Skeletal muscle tissue (tissue), 4 donors: Measurements from ENCODE around the gene SMIM41. TPM values are rescaled to one million over a fixed set of nuclear protein-coding genes. Genes with fewer than 3 reads are reported as not detected.

Experiments used
- H3K27ac ChIP-seq: one replicate; pipeline ENCODE4 v1.7.0; 2013; ENCODE audit warnings: mild to moderate bottlenecking, low read depth, low read length, inconsistent platforms
- H3K27me3 ChIP-seq, 3 donors: one replicate each; pipeline ENCODE4 v1.7.0; 2013; ENCODE audit warnings: low read length in 3 of 3; ENCODE audit not compliant: control insufficient read depth in 3 of 3, insufficient read depth in 3 of 3
- H3K36me3 ChIP-seq, 3 donors: one replicate each; pipeline ENCODE4 v1.7.0; 2013; ENCODE audit warnings: low read length in 3 of 3; ENCODE audit not compliant: control insufficient read depth in 3 of 3, insufficient read depth in 3 of 3
- H3K4me1 ChIP-seq, 3 donors: one replicate each; pipeline ENCODE4 v1.7.0; 2013; ENCODE audit warnings: low read length in 3 of 3, mild to moderate bottlenecking in 3 of 3; ENCODE audit not compliant: control insufficient read depth in 3 of 3, insufficient read depth in 3 of 3
- H3K4me3 ChIP-seq, 3 donors: one replicate each; pipeline ENCODE4 v1.7.0; 2013; ENCODE audit warnings: low read length in 3 of 3
- H3K9ac ChIP-seq, 3 donors: one replicate each; pipeline ENCODE4 v1.7.0; 2013; ENCODE audit warnings: low read length in 3 of 3, mild to moderate bottlenecking in 3 of 3, moderate library complexity in 2 of 3, low read depth in 1 of 3
- H3K9me3 ChIP-seq, 3 donors: one replicate each; pipeline ENCODE4 v1.7.0; 2013; ENCODE audit warnings: low read length in 3 of 3; ENCODE audit not compliant: control insufficient read depth in 3 of 3
- total RNA-seq: library from RNA; depleted of rRNA; stranded (reverse); fragments of >200 nt; gene quantifications from one replicate; pipeline ENCODE4 v1.2.3, GENCODE V29; 2014
- donor health status: Osteomylitis.

The SMIM41 gene
- total RNA-seq, 1 donor from 2014 or later: not detected

DNA sequence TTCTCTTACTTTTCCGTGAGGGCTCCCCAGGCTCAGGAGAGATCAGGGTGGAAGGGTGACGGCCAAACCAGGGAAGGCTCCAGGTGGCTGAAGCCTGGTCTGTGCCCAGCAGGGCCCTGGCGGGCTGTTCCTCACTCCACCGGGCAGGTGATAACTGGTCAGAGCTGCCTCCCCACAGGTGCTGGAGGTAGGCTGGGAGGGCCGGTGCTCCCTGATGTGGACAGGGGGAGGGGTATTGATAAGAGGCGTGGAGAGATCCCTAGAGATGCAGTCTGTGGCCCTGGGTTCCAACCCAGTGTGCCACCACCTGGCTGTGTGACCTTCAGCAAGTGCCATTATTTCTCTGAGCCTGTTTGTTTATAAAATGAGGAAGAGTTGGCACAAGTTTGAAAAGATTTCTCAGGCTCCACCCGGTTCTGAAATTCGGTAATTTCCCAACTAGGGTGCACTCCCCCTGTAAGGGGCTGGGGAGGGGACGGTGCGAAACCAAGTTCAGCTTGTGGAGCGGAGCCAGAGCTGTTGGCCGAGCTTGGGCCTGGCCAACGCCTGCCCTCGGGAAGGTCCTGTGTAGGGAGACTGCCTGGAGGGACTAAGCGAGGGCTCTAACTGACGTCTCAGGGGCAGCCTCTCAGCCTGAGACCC is 29.3 kb upstream of the SMIM41 start:
- H3K27me3 ChIP-seq: no peaks in the 10 kb centered on the region
- H3K4me3 ChIP-seq: peak overlapping the region; percentile 80 to 89 (median 87)
- H3K27ac ChIP-seq: peak overlapping the region; percentile 99
- H3K9me3 ChIP-seq: no peaks in the 10 kb centered on the region
- H3K36me3 ChIP-seq: peaks cover under 1 to 45% (median 14%) of the 10 kb centered on the region in 3 donors
- peaks cover 73 to 91% (median 87%) of the 10 kb centered on the region in 3 donors for H3K4me1 ChIP-seq
- peak overlapping the region; percentile 99 for H3K9ac ChIP-seq

DNA sequence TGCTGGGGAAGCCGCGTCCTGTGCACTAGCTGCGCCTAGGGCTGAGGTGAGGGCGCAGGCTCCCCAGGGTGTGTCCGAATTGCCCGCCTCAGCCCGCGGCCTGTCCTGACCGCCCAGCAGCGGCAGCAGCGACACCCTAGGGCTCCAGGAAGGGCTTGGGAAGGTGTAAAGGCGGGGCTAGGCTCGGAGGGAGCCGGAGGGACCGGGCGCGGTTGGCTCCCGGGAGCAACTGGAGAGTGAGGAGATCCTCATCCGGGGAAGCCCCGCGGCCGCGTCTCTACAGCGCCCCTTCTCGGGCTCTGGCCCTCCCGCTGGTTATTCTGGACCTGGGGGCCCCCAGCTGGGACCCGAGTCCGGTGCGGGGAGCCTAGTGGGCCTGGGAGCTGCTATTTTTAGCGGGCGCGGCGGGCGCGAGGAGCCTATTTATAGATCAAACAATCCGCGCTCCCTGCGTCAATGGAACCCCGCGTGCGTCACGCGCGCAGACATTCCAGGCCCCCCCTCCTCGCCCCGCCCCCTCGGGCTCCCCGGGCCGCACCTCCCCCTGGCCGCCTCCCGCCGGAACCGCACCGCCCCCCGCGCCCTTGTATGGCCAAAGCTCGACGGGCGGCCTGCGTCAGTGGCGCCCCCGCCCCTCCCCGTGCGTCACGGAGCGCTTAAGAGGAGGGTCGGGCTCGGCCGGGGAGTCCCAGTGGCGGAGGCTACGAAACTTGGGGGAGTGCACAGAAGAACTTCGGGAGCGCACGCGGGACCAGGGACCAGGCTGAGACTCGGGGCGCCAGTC is 28.6 kb upstream of the SMIM41 start, which contains the start of gene NR4A1:
NR4A1 (plus strand) TSS at position 685 of the 784 bp plus-strand sequence. CDS start 2,887 bp downstream, outside the sequence.
- H3K27me3 ChIP-seq: no peaks in the 10 kb centered on the region
- H3K36me3 ChIP-seq: peaks cover 4 to 43% (median 18%) of the 10 kb centered on the region in 3 donors
- H3K4me3 ChIP-seq: peak within 1 kb of the TSS; percentile 83 to 95 (median 95)
- peak within 1 kb of the TSS; percentile 99 for H3K9ac ChIP-seq
- H3K27ac ChIP-seq: peak within 1 kb of the TSS; percentile 99
- no peaks in the 10 kb centered on the region for H3K9me3 ChIP-seq
- peaks cover 70 to 88% (median 81%) of the 10 kb centered on the region in 3 donors for H3K4me1 ChIP-seq

DNA sequence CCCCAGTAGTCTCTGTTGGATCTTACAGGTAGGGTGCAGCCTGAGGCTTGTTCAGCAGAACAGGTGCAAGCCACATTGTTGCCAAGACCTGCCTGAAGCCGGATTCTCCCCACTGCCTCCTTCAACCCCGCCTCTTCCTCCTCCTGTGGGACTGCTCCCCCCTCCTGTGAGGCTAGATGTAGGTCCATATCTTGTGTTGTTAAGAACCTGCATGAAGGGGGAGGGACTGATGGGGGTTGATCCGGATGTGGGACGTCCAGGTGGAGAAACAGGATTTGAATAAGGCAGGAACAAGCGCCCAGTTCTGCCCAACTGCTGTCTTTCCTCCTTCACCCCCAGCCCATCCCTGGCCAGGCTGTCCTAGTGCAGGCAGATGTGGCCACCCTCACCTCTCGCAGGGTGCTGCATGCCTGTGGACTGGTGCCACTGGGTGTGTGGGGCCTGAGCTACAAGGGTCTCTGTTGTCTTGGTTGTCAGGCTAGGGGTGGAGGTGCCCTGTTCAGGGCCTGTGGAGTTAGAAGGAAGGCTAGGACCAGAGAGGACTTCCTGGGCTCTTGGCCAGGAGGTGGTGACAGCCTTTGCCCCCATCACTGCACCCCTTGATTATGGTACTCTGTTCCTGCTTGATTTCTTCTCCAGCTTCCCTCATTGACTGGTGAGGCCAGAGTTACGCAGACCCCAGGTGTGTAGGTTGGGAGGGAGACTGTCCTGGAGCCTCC is 26.9 kb upstream of the SMIM41 start:
- Histone ChIP-seq H3K36me3 (peaks cover 21 to 47% (median 30%) of the 10 kb centered on the region in 3 donors), H3K9ac (peak overlapping the region; percentile 71 to 95 (median 86)), H3K9me3 (no peaks in the 10 kb centered on the region), H3K27ac (peak overlapping the region; percentile 99), H3K4me3 (peak overlapping the region; percentile 83 to 95 (median 95)), H3K4me1 (peaks cover 63 to 88% (median 82%) of the 10 kb centered on the region in 3 donors), H3K27me3 (no peaks in the 10 kb centered on the region)

DNA sequence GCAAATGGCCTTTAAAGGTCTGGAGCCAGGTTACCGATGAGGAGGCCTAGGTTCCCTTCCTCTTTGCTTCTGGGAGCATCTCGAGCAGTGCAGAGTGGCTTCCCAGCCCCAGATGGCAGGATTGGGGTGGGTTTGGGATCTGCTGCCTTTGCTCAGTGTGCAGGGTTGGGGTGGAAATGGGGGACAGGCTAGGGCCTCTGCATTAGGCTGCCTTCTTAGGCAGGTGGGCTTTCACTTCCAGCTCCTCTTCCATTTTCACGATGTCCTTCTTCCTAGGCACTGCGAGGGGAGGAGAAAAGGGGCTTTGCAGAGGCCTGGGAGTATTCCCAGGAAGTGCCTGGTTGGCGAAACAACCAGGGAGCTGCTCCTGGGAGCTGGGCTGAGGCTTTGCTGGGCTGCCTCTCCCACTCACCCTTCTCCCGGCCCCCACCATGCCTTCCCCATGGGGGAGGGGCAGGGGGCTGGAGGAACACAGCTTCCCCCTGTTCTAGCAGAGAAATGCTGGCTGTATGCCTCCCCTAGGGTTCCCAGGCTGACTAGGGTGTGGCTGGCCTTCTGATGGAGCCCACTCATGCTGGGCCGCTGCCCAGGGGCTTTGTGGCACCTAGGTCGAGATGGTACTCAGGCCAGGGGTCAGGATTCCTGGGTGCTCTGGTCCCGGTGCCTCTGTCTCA is 25.8 kb upstream of the SMIM41 start:
- Histone ChIP-seq H3K9ac (peak overlapping the region; percentile 71 to 95 (median 86)), H3K4me1 (peaks cover 59 to 84% (median 78%) of the 10 kb centered on the region in 3 donors), H3K9me3 (no peaks in the 10 kb centered on the region), H3K27me3 (no peaks in the 10 kb centered on the region), H3K4me3 (peak overlapping the region; percentile 5 to 95 (median 83)), H3K27ac (peak overlapping the region; percentile 99), H3K36me3 (peaks cover 27 to 56% (median 38%) of the 10 kb centered on the region in 3 donors)

DNA sequence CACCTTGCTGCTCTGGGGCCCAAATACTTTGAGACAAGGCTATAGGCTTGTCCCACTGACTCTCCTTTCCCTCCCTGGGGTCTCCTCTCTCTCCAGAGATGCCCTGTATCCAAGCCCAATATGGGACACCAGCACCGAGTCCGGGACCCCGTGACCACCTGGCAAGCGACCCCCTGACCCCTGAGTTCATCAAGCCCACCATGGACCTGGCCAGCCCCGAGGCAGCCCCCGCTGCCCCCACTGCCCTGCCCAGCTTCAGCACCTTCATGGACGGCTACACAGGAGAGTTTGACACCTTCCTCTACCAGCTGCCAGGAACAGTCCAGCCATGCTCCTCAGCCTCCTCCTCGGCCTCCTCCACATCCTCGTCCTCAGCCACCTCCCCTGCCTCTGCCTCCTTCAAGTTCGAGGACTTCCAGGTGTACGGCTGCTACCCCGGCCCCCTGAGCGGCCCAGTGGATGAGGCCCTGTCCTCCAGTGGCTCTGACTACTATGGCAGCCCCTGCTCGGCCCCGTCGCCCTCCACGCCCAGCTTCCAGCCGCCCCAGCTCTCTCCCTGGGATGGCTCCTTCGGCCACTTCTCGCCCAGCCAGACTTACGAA is 25.2 kb upstream of the SMIM41 start:
- Histone ChIP-seq H3K27ac (peak overlapping the region; percentile 99), H3K4me3 (peak overlapping the region in 1 of 3 donors; percentile 83), H3K9ac (peak overlapping the region in 2 of 3 donors; percentile 1 to 95), H3K27me3 (no peaks in the 10 kb centered on the region), H3K9me3 (no peaks in the 10 kb centered on the region), H3K36me3 (peaks cover 33 to 61% (median 41%) of the 10 kb centered on the region in 3 donors), H3K4me1 (peaks cover 53 to 81% (median 74%) of the 10 kb centered on the region in 3 donors)

DNA sequence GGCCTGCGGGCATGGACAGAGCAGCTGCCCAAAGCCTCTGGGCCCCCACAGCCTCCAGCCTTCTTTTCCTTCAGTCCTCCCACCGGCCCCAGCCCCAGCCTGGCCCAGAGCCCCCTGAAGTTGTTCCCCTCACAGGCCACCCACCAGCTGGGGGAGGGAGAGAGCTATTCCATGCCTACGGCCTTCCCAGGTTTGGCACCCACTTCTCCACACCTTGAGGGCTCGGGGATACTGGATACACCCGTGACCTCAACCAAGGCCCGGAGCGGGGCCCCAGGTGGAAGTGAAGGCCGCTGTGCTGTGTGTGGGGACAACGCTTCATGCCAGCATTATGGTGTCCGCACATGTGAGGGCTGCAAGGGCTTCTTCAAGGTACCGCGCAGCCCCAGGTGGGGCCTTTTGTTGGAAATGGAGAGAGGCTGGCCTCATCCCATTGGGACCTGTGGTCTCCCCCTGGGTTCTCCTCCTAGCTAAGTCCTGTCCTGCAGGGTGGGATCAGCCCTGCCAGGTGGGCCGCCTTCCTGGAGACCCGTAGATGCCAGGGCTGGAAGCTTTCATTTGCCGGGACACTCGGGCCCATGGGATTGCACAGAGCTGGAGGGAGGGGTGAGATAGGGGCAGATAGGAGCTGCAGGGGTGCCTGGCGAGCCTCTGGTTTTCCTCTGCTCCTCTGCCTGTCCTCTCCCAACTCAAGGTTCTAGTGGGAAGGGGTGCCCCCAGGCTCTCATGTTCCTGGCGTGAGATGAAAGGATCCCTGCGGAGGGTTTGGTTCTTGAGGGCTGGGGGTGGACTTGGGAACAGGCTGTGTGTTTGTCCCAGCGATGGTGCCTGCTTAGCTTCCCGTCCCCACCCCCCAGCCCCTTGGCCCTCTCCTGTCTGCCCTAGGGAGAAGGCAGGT is 24.4 kb upstream of the SMIM41 start:
- Histone ChIP-seq H3K9me3 (no peaks in the 10 kb centered on the region), H3K9ac (peak overlapping the region in 2 of 3 donors; percentile 19 to 33), H3K27ac (peak overlapping the region; percentile 99), H3K4me3 (no peak overlapping the region), H3K4me1 (peaks cover 45 to 74% (median 66%) of the 10 kb centered on the region in 3 donors), H3K27me3 (no peaks in the 10 kb centered on the region), H3K36me3 (peaks cover 36 to 68% (median 41%) of the 10 kb centered on the region in 3 donors)

DNA sequence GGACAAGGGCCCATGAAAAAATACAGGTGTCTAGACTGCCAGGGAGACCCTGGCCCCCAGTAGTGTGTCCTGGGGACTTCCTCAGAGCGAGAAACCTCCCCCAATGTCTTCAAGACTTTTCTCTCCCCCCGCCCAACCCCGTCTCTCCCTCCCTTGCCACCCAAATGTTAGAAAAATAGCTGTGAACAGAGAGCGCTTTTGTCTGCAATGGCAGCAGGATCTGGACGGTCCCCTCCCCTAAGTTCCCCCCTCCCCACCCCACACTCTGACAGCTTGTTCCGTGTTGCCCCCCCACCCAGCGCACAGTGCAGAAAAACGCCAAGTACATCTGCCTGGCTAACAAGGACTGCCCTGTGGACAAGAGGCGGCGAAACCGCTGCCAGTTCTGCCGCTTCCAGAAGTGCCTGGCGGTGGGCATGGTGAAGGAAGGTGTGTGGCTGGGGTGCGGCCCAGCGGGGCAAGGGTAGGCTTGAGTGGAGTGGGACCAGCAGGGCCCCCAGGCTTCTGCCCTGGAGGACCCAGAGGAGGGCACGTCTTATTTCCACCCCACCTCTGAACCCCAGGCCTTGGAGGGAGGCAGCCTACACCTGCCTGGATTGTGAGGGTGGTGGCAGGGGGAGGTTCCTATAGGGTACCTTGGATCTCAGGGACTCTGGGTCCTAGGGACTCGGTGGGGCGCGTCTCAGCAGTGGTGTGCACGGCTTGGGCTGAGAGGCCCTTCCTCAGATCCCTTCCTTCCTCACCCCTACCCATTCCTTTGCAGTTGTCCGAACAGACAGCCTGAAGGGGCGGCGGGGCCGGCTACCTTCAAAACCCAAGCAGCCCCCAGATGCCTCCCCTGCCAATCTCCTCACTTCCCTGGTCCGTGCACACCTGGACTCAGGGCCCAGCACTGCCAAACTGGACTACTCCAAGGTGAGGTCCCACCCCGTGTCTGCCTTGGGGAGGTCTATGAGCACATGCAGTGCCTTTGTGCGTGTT is 23.5 kb upstream of the SMIM41 start:
- H3K4me1 ChIP-seq: peaks cover 39 to 66% (median 60%) of the 10 kb centered on the region in 3 donors
- H3K27ac ChIP-seq: peak overlapping the region; percentile 99
- H3K36me3 ChIP-seq: peaks cover 36 to 69% (median 41%) of the 10 kb centered on the region in 3 donors
- H3K4me3 ChIP-seq: no peak overlapping the region
- H3K9ac ChIP-seq: peak overlapping the region in 2 of 3 donors; percentile 25 to 45
- no peaks in the 10 kb centered on the region for H3K27me3 ChIP-seq
- H3K9me3 ChIP-seq: no peaks in the 10 kb centered on the region
